Measurements from ENCODE around the gene VWA3B. TPM values are rescaled to one million over a fixed set of nuclear protein-coding genes. Genes with fewer than 3 reads are reported as not detected.

VWA3B gene
- polyA plus RNA-seq, 3 donors, result not detected

GRCh38 chr2:98153481-98153880, 66.5 kb downstream of the VWA3B start:
- no peak overlapping the region for H3K27ac Mint-ChIP-seq

GRCh38 chr2:98155291-98155690, 68.3 kb downstream of the VWA3B start:
- intact Hi-C loops (cut with micrococcal nuclease), result no loop called here
- TF ChIP-seq CTCF (IDR thresholded peaks at IDR 0.05), result no peak

More at GRCh38 chr2:98153481-98153880, 66.5 kb downstream of the VWA3B start:
- TF ChIP-seq CTCF (IDR thresholded peaks at IDR 0.05), result no peak
- no peak overlapping the region for H2AFZ ChIP-seq (ENCODE audit: insufficient read depth, low read depth, low read length, poor library complexity, severe bottlenecking)
- no peak for DNase-seq
- H3K36me3 ChIP-seq (replicated peaks in 1 of 2; ENCODE audit: control insufficient read depth in 1 of 2, insufficient read depth in 2 of 2, low read length in 2 of 2), result no peaks in the 10 kb centered on the region
- WGBS (ENCODE audit: insufficient coverage), result 100% methylated on average over 5 of the region's 5 CpGs
- no peak overlapping the region for H3K27ac ChIP-seq (ENCODE audit: low read depth in 1 of 2, low read length in 2 of 2)
- H3K4me3 ChIP-seq (replicated peaks in 1 of 3; ENCODE audit: low read depth in 2 of 3, low read length in 3 of 3), result no peak overlapping the region
- intact Hi-C loops (cut with micrococcal nuclease), result no loop called here
- no peak overlapping the region for H3K4me2 ChIP-seq (replicated peaks; ENCODE audit: extremely low read depth, low read length, poor library complexity, severe bottlenecking)
- H3K27me3 ChIP-seq (ENCODE audit: control insufficient read depth in 2 of 2, insufficient read depth in 2 of 2, low read length in 2 of 2), result peaks cover 0 to 3% of the 10 kb centered on the region in 2 donors
- H3K27me3 Mint-ChIP-seq (ENCODE audit: low read depth in 3 of 3), result peaks cover 8 to 24% (median 11%) of the 10 kb centered on the region in 3 donors
- no peaks in the 10 kb centered on the region for H3K4me1 ChIP-seq (ENCODE audit: control insufficient read depth in 1 of 2, insufficient read depth in 2 of 2, low read length in 2 of 2)
- no peaks in the 10 kb centered on the region for H4K20me1 ChIP-seq (ENCODE audit: insufficient read depth, low read length)
- no peak overlapping the region for H3K9ac ChIP-seq (ENCODE audit: insufficient read depth, low read length, poor library complexity, severe bottlenecking)
- H3K9me3 Mint-ChIP-seq, result peaks cover 0 to 5% (median 0%) of the 10 kb centered on the region in 7 donors
- no peaks in the 10 kb centered on the region for H3K36me3 Mint-ChIP-seq
- no peaks in the 10 kb centered on the region for H3K79me2 ChIP-seq (ENCODE audit: insufficient read depth, low read length)
- H3K4me3 Mint-ChIP-seq, result no peak overlapping the region
- H3K9me3 ChIP-seq (replicated peaks in 1 of 2; ENCODE audit: control insufficient read depth in 1 of 2, insufficient read depth in 1 of 2, low read length in 2 of 2), result no peaks in the 10 kb centered on the region
- peaks cover 6% of the 10 kb centered on the region for H3K4me1 Mint-ChIP-seq

More at GRCh38 chr2:98155291-98155690, 68.3 kb downstream of the VWA3B start:
- DNase-seq, result no peak
- peaks cover 0 to 3% of the 10 kb centered on the region in 2 donors for H3K27me3 ChIP-seq (ENCODE audit: control insufficient read depth in 2 of 2, insufficient read depth in 2 of 2, low read length in 2 of 2)
- H3K9me3 ChIP-seq (replicated peaks in 1 of 2; ENCODE audit: control insufficient read depth in 1 of 2, insufficient read depth in 1 of 2, low read length in 2 of 2), result no peaks in the 10 kb centered on the region
- H3K27ac ChIP-seq (ENCODE audit: low read depth in 1 of 2, low read length in 2 of 2), result no peak overlapping the region
- H4K20me1 ChIP-seq (ENCODE audit: insufficient read depth, low read length), result no peaks in the 10 kb centered on the region
- H2AFZ ChIP-seq (ENCODE audit: insufficient read depth, low read depth, low read length, poor library complexity, severe bottlenecking), result no peak overlapping the region
- no peak overlapping the region for H3K4me3 Mint-ChIP-seq
- H3K27ac Mint-ChIP-seq, result no peak overlapping the region
- no peaks in the 10 kb centered on the region for H3K36me3 ChIP-seq (replicated peaks in 1 of 2; ENCODE audit: control insufficient read depth in 1 of 2, insufficient read depth in 2 of 2, low read length in 2 of 2)
- no peak overlapping the region for H3K4me2 ChIP-seq (replicated peaks; ENCODE audit: extremely low read depth, low read length, poor library complexity, severe bottlenecking)
- no peak overlapping the region for H3K9ac ChIP-seq (ENCODE audit: insufficient read depth, low read length, poor library complexity, severe bottlenecking)
- H3K27me3 Mint-ChIP-seq (ENCODE audit: low read depth in 3 of 3), result peaks cover 9 to 26% (median 11%) of the 10 kb centered on the region in 3 donors
- H3K36me3 Mint-ChIP-seq, result no peaks in the 10 kb centered on the region
- no peaks in the 10 kb centered on the region for H3K4me1 ChIP-seq (ENCODE audit: control insufficient read depth in 1 of 2, insufficient read depth in 2 of 2, low read length in 2 of 2)
- no peak overlapping the region for H3K4me3 ChIP-seq (replicated peaks in 1 of 3; ENCODE audit: low read depth in 2 of 3, low read length in 3 of 3)
- peaks cover 0 to 5% (median 0%) of the 10 kb centered on the region in 7 donors for H3K9me3 Mint-ChIP-seq
- no peaks in the 10 kb centered on the region for H3K4me1 Mint-ChIP-seq
- no peaks in the 10 kb centered on the region for H3K79me2 ChIP-seq (ENCODE audit: insufficient read depth, low read length)
- 87% methylated on average over 4 of the region's 8 CpGs for WGBS (ENCODE audit: insufficient coverage)

Data from CD14-positive monocyte (primary cell).